Activated CD4-positive, alpha-beta T cell treated with anti-CD3 and anti-CD28 coated beads, Interleukin-2, amount 50 U/mL, for 16 hours (primary cell): ENCODE data around the gene TNFRSF13B.

Experiments used
- DNase-seq: peaks from one replicate; pipeline ENCODE4 v3.0.0-alpha.2; 2020

TNFRSF13B gene

GRCh38 chr17:16953841-16954240 is 18.1 kb downstream of the TNFRSF13B start:
- DNase-seq = no peak

GRCh38 chr17:16953347-16953746 is 18.6 kb downstream of the TNFRSF13B start:
- DNase-seq = no peak

- no peak for DNase-seq
These were observed 19.5 kb downstream of the TNFRSF13B start for GRCh38 chr17:16952401-16952800.

- no peak for DNase-seq
These were observed 21.4 kb downstream of the TNFRSF13B start for GRCh38 chr17:16950488-16950887.

- DNase-seq = no peak
These were observed 23.1 kb downstream of the TNFRSF13B start for GRCh38 chr17:16948587-16949376.

GRCh38 chr17:16947470-16947869 is 24.4 kb downstream of the TNFRSF13B start:
- DNase-seq = no peak

GRCh38 chr17:16945663-16946218 is 26.2 kb downstream of the TNFRSF13B start:
- no peak for DNase-seq

GRCh38 chr17:16945136-16945482 is 26.8 kb downstream of the TNFRSF13B start:
- no peak for DNase-seq

- DNase-seq = no peak
These were observed 27.4 kb downstream of the TNFRSF13B start for GRCh38 chr17:16944334-16945135.

GRCh38 chr17:16943541-16944333 is 28.2 kb downstream of the TNFRSF13B start:
- DNase-seq = no peak

- DNase-seq = no peak
These were observed 28.9 kb downstream of the TNFRSF13B start for GRCh38 chr17:16943032-16943352.

- no peak for DNase-seq
These were observed 29.5 kb downstream of the TNFRSF13B start for GRCh38 chr17:16942141-16943031.

- no peak for DNase-seq
These were observed 30.6 kb downstream of the TNFRSF13B start for GRCh38 chr17:16941072-16942036.

- DNase-seq = no peak
These were observed 31.6 kb downstream of the TNFRSF13B start for GRCh38 chr17:16940116-16940881.

GRCh38 chr17:16939606-16940115 is 32.3 kb downstream of the TNFRSF13B start:
- DNase-seq = no peak

- DNase-seq = no peak
These were observed 32.7 kb downstream of the TNFRSF13B start for GRCh38 chr17:16939208-16939576.

- no peak for DNase-seq
These were observed 33.3 kb downstream of the TNFRSF13B start for GRCh38 chr17:16938496-16939207.

- DNase-seq = no peak
These were observed 33.9 kb downstream of the TNFRSF13B start for GRCh38 chr17:16938031-16938430.

- DNase-seq = no peak
These were observed 34.5 kb downstream of the TNFRSF13B start for GRCh38 chr17:16937431-16937830.
